Measurements from ENCODE around the gene KRT84.

Gene KRT84

GRCh38 chr12:52381206-52381605, 4.2 kb downstream of the KRT84 start:
- no peak for DNase-seq

- peak; percentile 8 for DNase-seq
Measured at GRCh38 chr12:52380271-52380694, 5.2 kb downstream of the KRT84 start.

- no peak for DNase-seq
Measured at GRCh38 chr12:52379536-52379935, 5.9 kb downstream of the KRT84 start.

DNA sequence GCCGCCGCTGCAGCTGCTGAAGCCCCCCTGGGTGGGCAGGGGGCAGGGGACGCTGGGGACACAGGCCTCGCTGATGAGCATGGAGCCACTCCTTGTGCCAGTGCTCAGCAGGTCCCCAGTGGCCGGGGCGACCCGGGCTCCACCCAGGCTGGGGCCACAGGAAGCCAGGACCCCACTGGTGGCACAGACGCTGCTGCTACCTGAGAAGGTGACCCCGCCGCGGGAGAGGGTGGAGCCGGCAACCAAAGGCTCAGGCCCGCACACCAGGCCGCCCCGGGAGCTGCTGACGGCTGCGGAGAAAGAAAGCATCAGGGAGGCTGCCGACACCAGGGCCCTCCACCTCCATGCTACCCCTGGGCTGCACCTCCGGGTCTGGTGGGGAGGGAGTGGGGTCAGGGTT, 7.4 kb downstream of the KRT84 start:
- no peak for DNase-seq

- DNase-seq = no peak
Measured at GRCh38 chr12:52377266-52377665, 8.2 kb downstream of the KRT84 start.

GRCh38 chr12:52372216-52373154, 13.0 kb downstream of the KRT84 start:
- peak; percentile 67 for DNase-seq

DNA sequence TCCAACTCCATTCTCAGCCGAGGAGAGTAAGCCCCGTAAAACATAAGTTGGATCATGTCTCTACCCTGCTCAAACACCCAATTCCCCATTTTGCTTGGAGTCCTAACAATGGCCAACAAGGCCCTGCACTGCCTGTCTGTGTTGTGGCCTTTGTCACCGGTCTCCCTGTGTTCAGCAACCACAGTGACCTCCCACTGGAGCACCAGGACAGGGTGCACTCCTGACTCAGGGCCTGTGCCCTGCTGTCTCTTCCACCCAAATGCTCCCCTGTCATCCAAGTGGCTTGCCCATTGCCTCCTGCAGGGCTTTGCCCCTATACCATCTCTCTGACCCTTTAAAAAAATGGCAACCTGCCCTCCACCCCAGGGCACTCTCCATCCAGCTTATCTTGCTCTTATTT, 13.7 kb downstream of the KRT84 start:
- DNase-seq = no peak

DNA sequence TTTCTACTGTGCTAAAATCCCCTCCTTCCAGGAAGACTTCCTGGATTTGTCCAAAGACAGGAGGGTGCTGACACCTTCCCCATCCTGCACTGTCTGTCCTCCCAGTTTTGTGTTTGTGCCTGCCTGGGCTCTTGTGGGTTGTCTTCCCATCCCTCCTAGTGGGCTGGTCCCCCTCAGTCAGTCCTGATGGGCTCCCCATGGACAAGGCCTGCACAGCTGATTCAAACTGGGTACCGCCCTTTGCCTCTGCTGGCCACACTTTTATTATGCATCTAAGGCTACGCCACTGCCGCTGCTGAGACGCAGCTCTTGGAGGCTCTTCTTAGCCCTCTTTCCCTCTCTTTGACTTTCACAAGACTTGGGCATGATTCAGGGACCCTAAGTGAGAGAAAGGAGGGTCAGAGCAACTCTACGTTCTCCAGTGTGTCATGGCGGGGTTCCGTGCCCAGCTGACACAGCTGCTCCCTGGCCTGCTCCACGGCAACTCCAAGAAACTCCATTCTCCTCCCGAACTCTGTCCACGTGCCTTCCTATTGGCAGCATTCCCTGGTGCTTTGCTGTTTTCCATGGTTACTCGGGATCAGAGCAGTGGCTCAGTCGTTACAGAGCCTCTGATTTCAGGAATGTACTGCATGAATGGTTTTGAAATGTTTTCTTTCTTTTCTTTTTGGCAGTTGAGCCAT, 14.4 kb downstream of the KRT84 start:
- no peak for DNase-seq

DNA sequence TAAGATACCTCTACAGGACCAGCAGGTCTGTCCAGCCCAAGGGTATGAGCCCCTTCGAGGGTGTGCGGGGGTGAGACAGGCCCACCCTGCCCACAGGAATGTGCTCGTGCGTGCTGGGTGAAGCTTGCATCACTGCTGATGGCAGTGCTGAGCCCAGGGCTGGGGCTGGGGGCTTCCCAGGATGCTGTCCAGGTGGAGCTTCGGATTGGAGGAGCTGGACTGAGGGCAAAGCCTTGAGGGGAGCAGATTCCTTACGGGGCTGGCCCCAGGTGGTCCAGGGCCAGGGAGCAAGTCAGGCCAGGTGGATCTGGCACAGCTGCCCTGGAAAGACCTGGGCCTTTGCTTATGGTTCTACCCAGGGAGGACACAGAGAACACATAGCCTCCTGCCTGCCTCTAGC, 15.6 kb downstream of the KRT84 start:
- no peak for DNase-seq

GRCh38 chr12:52369211-52369610, 16.2 kb downstream of the KRT84 start:
- no peak for DNase-seq

DNA sequence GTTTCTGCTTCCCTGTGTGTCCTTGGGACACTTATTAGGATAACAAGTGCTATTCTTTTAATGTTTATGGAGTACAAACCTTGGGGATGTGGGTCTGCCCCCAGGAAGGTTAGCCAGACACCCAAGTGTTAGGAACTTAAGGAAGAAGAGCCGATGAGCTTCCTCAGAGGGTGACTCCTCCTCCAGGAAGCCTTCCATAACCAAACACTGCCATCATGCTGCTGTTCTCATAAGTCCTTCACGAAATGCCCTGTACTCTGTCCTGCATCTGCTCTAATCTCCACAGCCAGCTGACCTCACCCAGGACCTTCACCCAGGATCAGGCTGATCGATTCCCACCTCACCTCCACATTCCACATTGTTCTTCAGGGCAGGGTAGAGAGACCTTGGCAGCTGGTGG, 16.9 kb downstream of the KRT84 start:
- no peak for DNase-seq

GRCh38 chr12:52367876-52368275, 17.6 kb downstream of the KRT84 start:
- no peak for DNase-seq

- no peak for DNase-seq
Measured at GRCh38 chr12:52366738-52367485, 18.5 kb downstream of the KRT84 start, which contains the start of gene KRT85. TSS of gene KRT85 (minus strand) at chr12:52367481. CDS start at chr12:52367405, 76 bp downstream.

- DNase-seq = no peak
Measured at GRCh38 chr12:52364901-52365489, 20.5 kb downstream of the KRT84 start.

GRCh38 chr12:52364061-52364460, 21.4 kb downstream of the KRT84 start:
- no peak for DNase-seq

DNA sequence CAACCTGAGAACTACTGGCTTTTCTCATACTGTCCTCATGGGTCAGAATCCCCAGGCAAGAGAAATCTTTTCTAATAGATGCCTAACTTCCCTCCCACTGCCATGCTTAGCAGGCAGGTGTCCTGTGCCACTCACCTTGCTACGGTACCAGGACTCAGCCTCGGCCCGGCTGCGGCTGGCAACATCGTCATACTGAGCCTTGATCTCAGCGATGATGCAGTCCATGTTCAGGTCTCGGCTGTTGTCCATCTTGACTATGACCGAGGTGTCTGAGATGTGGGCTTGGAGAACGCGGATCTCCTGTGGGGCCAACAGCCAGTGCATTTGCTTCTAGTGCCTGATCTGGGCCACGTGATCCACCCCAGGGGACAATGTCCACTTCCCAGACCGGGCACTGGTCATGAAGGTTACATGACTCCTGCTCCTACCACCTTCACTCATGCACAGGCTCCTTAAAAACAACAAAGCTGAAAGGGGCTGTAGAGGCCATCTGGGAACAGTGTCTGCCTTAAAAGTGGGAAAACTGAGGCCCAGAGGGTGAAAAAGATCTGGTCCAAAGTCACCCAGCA, 22.3 kb downstream of the KRT84 start:
- no peak for DNase-seq

DNA sequence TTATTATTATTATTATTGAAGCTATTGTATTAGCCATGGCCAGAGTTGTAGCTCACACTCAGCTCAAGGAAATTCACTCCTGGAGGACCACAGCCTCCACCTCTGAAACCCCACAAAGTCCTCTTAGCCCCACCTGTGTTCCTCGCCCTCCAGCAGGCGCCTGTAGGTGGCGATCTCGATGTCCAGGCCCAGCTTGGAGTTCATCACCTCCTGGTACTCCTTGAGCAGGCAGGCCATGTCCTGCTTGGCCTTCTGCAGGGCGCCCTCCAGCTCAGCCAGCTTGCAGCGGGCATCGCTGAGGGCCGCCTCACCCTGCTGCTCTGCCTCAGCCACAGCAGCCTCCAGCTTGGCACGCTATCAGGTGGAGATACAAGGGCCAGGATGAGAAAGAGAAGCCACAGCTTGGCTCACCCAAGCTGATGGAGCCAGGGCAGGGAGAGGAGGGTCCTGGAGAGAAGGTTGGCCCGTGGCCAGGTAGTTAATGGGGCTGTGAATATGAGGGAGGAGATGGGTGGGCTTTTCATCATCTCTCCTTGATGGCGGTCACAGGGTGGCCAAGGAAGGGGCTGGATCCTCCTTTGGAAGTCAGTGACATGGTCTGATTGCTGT, 23.2 kb downstream of the KRT84 start:
- no peak for DNase-seq

DNA sequence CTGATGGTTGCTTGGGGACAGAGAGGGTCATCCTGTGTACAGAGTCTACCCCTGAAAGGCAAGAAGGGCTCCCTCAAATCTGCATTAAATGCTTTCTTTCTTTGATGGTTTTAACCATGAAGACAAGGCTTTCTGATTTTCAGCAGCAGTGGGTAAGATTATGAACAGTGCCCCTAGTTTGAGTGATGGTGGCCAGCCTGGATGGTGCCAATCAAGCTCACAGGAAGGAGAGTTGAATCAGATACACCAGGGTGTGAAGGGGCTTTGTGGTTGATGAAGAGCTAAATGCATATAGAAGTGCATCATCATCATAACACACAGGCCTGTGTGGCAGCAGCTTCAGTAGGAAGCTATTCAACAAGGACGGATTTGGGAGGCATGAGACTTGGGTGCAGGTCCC, 23.9 kb downstream of the KRT84 start:
- no peak for DNase-seq

DNA sequence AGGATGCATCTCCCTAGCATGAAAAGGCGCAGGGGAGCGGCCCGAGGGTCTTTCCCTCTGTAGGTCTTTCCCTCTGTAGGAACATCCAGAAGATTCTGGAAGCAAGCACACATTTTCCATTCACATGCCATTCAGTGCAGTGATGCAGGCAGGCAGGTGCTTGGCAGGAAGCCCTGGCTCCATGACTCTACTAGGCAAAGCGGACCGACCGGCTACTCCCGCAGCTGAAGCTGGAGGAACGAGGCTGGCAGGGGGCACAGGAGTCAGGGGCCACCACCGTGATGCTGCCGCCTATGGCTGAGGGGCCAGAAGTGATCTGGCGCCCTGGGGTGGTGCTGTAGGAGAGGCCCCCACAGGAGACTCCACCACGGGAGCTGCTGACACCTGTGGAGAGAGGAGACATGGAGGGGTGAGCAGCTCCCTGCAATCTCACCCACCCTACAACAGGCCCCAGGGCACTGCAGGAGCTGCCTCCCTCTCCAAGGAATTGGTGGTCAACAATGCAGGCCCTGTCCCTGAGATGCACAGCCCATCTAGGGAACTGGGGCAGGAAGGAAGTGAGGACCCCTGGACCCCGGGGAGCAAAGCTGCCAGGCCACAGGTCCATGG, 24.7 kb downstream of the KRT84 start:
- no peak for DNase-seq

GRCh38 chr12:52360106-52360662, 25.3 kb downstream of the KRT84 start:
- DNase-seq = no peak

- DNase-seq = no peak
Measured at GRCh38 chr12:52359621-52360061, 25.8 kb downstream of the KRT84 start.
